Left lung (tissue), 10 donors: ENCODE results near the gene WNK4. TPM values are rescaled to one million over a fixed set of nuclear protein-coding genes. Genes with fewer than 3 reads are reported as not detected.

Experiments used
- ATAC-seq: fragments of 200-7000 bp; cut with Tn5 transposase; one replicate; pipeline ENCODE4 v1.9.1; 2020; ENCODE audit warnings: moderate library complexity
- DNase-seq, 4 donors: peaks; one replicate each; pipeline ENCODE4 v3.0.0-alpha.2; 2013 to 2020
- H3K27ac ChIP-seq, 2 donors: fragments of 200-600 bp; sonication (generic) in 1 of 2; one replicate each; pipeline versions ENCODE4 v1.5.0 to v1.8.0; 2020 to 2021
- H3K27me3 ChIP-seq, 2 donors: fragments of 200-600 bp; sonication (generic) in 1 of 2; one replicate each; pipeline versions ENCODE4 v1.5.0 to v1.8.0; 2020 to 2021
- H3K36me3 ChIP-seq, 2 donors: fragments of 200-600 bp; sonication (generic) in 1 of 2; one replicate each; pipeline versions ENCODE4 v1.5.0 to v1.8.0; 2020 to 2021
- H3K4me1 ChIP-seq, 2 donors: fragments of 200-600 bp; one replicate each; pipeline ENCODE4 v1.8.0; 2021
- H3K4me3 ChIP-seq, 2 donors: fragments of 200-600 bp; sonication (generic) in 1 of 2; one replicate each; pipeline versions ENCODE4 v1.5.0 to v1.8.0; 2020 to 2021; ENCODE audit warnings: mild to moderate bottlenecking in 1 of 2
- H3K9me3 ChIP-seq, 2 donors: fragments of 200-600 bp; sonication (generic) in 1 of 2; one replicate each; pipeline versions ENCODE4 v1.5.0 to v1.8.0; 2020 to 2021
- CTCF ChIP-seq, 2 donors: fragments of 200-600 bp; sonication (generic) in 1 of 2; IDR thresholded peaks; one replicate each; pipeline versions ENCODE4 v1.5.0 to v1.8.0; 2021; ENCODE audit warnings: antibody characterized with exemption in 2 of 2
- intact Hi-C, 2 donors: fragments of 100-400 bp; cut with DNase I; formaldehyde crosslinking; loops; one replicate each; pipeline versions ENCODE4 v1.11.2 to v1.14.2; 2022
- polyA plus RNA-seq, 6 donors: library from polyadenylated mRNA; unstranded; fragments of 120-200 nt; gene quantifications; one replicate each; pipeline ENCODE4 v1.2.1, GENCODE V29; 2013; ENCODE audit not compliant: insufficient read length in 6 of 6
- total RNA-seq, 2 donors: library from RNA; stranded (reverse); fragmentation: NEBNext Ultra II Directional; extraction: Animal tissue kit (Norgen Biotek cat#: 25700); gene quantifications; one replicate each; pipeline ENCODE4 v1.2.1, GENCODE V29; 2021
- donor health status: DM: no; HTN: yes; CAD: no.
- donor health status: DM: no; HTN: no; CAD: no.

The WNK4 gene
- total and polyA plus RNA-seq, 8 donors: 0.21 to 2.5 (median 1.8) TPM; not detected in 1

- DNase-seq: no peak
- Histone ChIP-seq H3K4me3 (no peak overlapping the region), H3K36me3 (peaks cover 0 to 17% of the 10 kb centered on the region in 2 donors), H3K9me3 (no peaks in the 10 kb centered on the region), H3K27me3 (peaks cover 63 to 86% of the 10 kb centered on the region in 2 donors), H3K27ac (no peak overlapping the region), H3K4me1 (peaks cover 6 to 27% of the 10 kb centered on the region in 2 donors)
- intact Hi-C loops: no loop called here
- no peak for TF ChIP-seq CTCF (IDR thresholded peaks at IDR 0.05)
- ATAC-seq: no peak
These were observed 2.8 kb downstream of the WNK4 start for GRCh38 chr17:42783062-42783790.

GRCh38 chr17:42783791-42784138 is 3.4 kb downstream of the WNK4 start:
- Histone ChIP-seq H3K36me3 (peaks cover 0 to 12% of the 10 kb centered on the region in 2 donors), H3K4me3 (no peak overlapping the region), H3K9me3 (no peaks in the 10 kb centered on the region), H3K27ac (no peak overlapping the region), H3K27me3 (peaks cover 63 to 89% of the 10 kb centered on the region in 2 donors), H3K4me1 (peaks cover 6 to 27% of the 10 kb centered on the region in 2 donors)
- ATAC-seq (no peak), DNase-seq (no peak)
- intact Hi-C loops: no loop called here
- TF ChIP-seq CTCF (IDR thresholded peaks at IDR 0.05): no peak

- Histone ChIP-seq H3K4me3 (no peak overlapping the region), H3K27me3 (peaks cover 63 to 89% of the 10 kb centered on the region in 2 donors), H3K4me1 (peaks cover 6 to 27% of the 10 kb centered on the region in 2 donors), H3K27ac (no peak overlapping the region), H3K9me3 (no peaks in the 10 kb centered on the region), H3K36me3 (peaks cover 0 to 6% of the 10 kb centered on the region in 2 donors)
- no peak for TF ChIP-seq CTCF (IDR thresholded peaks at IDR 0.05)
- DNase-seq (peak in 1 of 4 donors; percentile 80), ATAC-seq (no peak)
- intact Hi-C loops: no loop called here
These were observed 4.0 kb downstream of the WNK4 start for GRCh38 chr17:42784409-42784808.

GRCh38 chr17:42784811-42785592 is 4.6 kb downstream of the WNK4 start:
- H3K4me1 ChIP-seq: peaks cover 6 to 27% of the 10 kb centered on the region in 2 donors
- H3K27me3 ChIP-seq: peaks cover 63 to 85% of the 10 kb centered on the region in 2 donors
- H3K27ac ChIP-seq: no peak overlapping the region
- DNase-seq: peak in 1 of 4 donors; percentile 76
- H3K4me3 ChIP-seq: no peak overlapping the region
- H3K9me3 ChIP-seq: no peaks in the 10 kb centered on the region
- intact Hi-C loops: no loop called here
- no peak for TF ChIP-seq CTCF (IDR thresholded peaks at IDR 0.05)
- no peaks in the 10 kb centered on the region for H3K36me3 ChIP-seq
- ATAC-seq: no peak

GRCh38 chr17:42787266-42787665 is 6.9 kb downstream of the WNK4 start:
- Histone ChIP-seq H3K27me3 (peaks cover 45 to 70% of the 10 kb centered on the region in 2 donors), H3K4me1 (peaks cover 0 to 15% of the 10 kb centered on the region in 2 donors), H3K27ac (no peak overlapping the region), H3K4me3 (no peak overlapping the region), H3K36me3 (no peaks in the 10 kb centered on the region), H3K9me3 (no peaks in the 10 kb centered on the region)
- TF ChIP-seq CTCF (IDR thresholded peaks at IDR 0.05): no peak
- intact Hi-C loops: no loop called here
- ATAC-seq (no peak), DNase-seq (no peak)
